ENCODE data around the gene CS.
A peak's percentile ranks its signal among the peaks of the same experiment; 100 is the strongest.

The CS gene

GRCh38 chr12:56242986-56243385, 57.1 kb downstream of the CS start:
- DNase-seq, result no peak

- no peak for DNase-seq
Measured at GRCh38 chr12:56241424-56242303, 58.5 kb downstream of the CS start.

GRCh38 chr12:56237552-56237951, 62.6 kb downstream of the CS start:
- no peak for DNase-seq

- no peak for DNase-seq
Measured at GRCh38 chr12:56236985-56237384, 63.1 kb downstream of the CS start.

GRCh38 chr12:56236091-56236490, 64.0 kb downstream of the CS start:
- no peak for DNase-seq

GRCh38 chr12:56234746-56235436, 65.2 kb downstream of the CS start:
- DNase-seq, result no peak

GRCh38 chr12:56231184-56231582, 68.9 kb downstream of the CS start:
- no peak for DNase-seq

GRCh38 chr12:56230432-56231183, 69.5 kb downstream of the CS start:
- no peak for DNase-seq

GRCh38 chr12:56229916-56230431, 70.2 kb downstream of the CS start, which contains the start of gene SLC39A5:
Gene SLC39A5, plus strand, starts transcription at chr12:56230051. Its CDS starts 1,224 bp downstream, at chr12:56231275.
- no peak for DNase-seq

- no peak for DNase-seq
Measured at GRCh38 chr12:56229082-56229481, 71.0 kb downstream of the CS start.

- DNase-seq, result no peak
Measured at GRCh38 chr12:56224954-56225353, 75.2 kb downstream of the CS start.

- DNase-seq, result peak; percentile 82
Measured at GRCh38 chr12:56224102-56224701, 75.9 kb downstream of the CS start, which contains the start of gene NABP2. Gene NABP2, plus strand, starts transcription at chr12:56224342. Its CDS starts 515 bp downstream, at chr12:56224857.

- DNase-seq, result no peak
Measured at GRCh38 chr12:56223571-56224101, 76.5 kb downstream of the CS start.

- DNase-seq, result no peak
Measured at GRCh38 chr12:56222531-56222895, 77.6 kb downstream of the CS start.

- DNase-seq, result peak; percentile 88
Measured at GRCh38 chr12:56221757-56222530, 78.2 kb downstream of the CS start, which contains the start of gene RNF41. Gene RNF41, minus strand, starts transcription at chr12:56221922. Its CDS starts 7,875 bp downstream, at chr12:56214047.
